CD4-positive, alpha-beta T cell treated with Interleukin-17A for 1 hour (primary cell): ENCODE data around the gene FCRLB.
"Not testable (repeated sequence)": the region's sequence is repeated elsewhere in the genome, so short reads cannot be mapped to it uniquely, and the experiment has no call there.

Source experiments
- DNase-seq: peaks from one replicate; pipeline ENCODE4 v3.0.0-alpha.2; 2020

FCRLB gene

DNA sequence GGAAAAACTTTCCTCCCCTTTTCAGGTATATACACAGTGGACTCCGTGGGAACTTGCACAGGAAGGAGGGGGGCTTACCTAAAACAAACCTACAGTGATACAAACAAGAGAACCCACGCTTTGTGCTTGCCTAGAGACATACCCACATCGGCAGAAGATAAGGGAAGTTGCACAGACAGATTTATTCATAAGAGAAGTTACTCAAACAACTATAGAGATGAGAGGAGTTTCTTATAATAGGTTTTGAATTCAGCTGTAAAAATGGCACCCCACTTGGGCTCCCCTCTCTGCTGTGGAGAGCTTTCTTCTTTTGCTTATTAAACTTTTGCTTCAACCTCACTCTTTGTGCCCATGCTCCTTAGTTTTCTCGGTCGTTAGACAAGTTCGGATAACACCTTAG is 26.5 kb downstream of the FCRLB start:
- no peak for DNase-seq

DNA sequence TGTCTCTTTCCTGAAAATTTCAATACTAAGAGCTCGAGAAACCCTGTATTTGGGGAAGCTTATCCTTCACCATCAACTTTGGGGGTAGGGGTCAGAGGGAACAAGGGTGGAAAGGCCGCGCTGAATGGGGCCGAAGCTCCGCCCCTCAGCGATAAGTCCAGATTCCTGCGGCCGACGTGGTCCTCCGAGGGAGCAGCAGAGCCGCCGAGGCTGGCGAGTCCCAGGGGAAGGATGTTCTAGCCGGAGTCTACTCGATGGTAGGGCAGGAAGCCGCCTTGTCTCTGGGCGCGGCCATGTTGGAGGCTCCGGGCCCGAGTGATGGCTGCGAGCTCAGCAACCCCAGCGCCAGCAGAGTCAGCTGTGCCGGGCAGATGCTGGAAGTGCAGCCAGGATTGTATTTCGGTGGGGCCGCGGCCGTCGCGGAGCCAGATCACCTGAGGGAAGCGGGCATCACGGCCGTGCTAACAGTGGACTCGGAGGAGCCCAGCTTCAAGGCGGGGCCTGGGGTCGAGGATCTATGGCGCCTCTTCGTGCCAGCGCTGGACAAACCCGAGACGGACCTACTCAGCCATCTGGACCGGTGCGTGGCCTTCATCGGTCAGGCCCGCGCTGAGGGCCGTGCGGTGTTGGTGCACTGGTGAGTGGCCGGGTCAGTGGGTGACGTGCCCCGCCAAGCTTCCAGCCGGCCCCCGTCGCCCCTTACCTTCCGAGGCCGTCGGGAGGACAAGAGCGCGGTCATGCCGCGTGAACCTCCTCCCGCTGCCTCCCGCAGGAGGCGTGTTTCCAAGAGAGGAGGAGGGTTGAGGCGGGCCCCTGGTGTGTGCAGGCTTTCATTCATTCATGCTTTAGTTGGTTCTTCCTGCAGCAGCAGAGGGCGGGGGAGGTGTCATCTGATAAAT is 28.4 kb downstream of the FCRLB start, which contains the start of gene DUSP12:
Gene DUSP12, plus strand, starts transcription at position 278 of the 899 bp plus-strand sequence. Its CDS starts 16 bp downstream, at position 294.
- peak; percentile 92 for DNase-seq

DNA sequence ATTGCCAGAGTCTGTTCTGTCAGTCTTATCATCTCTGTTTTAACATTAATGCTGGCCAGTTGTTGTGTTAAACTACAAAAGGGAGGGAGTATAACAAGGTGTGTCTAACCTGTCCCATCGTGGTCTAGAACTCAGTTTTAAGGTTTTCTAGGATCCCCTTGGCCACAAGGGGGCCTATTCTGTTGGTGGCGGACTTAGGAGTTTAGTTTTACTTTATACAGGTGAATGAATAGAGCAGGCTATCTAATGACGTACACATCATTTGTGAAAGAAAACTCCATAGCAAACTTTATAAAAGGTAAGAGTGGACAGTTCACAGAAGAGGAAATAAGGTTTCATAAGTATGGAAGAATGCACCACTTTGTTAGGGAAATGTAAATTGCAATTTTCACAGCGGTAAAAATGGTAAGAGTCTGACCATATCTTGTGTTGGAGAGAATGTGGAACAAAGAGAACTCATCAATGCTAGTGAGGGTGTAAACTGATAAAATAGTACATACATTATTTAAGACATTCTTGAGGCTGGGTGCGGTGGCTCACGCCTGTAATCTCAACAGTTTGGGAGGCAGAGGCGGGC is 42.3 kb downstream of the FCRLB start:
- DNase-seq, result peak; percentile 75

DNA sequence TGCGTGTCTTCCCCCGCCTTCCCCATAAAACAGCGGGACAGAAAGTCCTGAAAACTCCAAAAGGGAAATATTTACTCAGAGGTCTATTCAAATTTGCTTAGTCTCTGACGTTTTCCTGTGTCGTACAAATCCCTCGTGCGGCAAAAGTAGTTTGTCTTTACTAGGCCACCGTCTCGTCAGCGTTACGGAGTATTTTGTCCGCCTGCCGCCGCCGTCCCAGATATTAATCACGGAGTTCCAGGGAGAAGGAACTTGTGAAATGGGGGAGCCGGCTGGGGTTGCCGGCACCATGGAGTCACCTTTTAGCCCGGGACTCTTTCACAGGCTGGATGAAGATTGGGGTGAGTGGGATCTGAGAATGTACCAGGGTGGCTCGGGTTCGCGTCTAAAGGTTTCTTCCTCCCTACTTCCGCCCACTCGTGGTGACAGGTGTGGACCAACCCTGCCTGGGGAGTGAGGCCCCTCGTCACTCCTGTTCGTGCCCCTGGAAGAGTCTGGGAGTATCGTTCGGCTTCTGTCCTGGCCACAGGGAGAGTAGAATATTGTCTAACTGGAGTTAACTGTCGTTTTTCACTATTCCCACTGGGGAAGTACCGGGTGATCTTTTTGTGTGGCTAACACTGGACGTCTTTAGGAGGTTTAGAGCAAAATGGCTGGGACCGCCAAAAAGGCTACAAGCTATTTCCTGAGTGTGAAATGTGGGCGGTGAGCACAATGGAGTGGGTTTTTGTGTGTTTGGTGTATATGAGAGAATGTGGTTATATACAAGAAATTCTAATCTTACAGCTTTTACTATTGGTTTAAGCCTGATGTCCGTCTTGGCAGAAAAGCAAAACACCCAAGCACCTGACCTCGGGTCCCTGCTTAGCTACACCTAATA is 45.0 kb downstream of the FCRLB start, which contains the start of gene ATF6:
Gene ATF6, plus strand, starts transcription at position 219 of the 880 bp plus-strand sequence. Its CDS starts 41 bp downstream, at position 260.
- DNase-seq, result peak; percentile 91

DNA sequence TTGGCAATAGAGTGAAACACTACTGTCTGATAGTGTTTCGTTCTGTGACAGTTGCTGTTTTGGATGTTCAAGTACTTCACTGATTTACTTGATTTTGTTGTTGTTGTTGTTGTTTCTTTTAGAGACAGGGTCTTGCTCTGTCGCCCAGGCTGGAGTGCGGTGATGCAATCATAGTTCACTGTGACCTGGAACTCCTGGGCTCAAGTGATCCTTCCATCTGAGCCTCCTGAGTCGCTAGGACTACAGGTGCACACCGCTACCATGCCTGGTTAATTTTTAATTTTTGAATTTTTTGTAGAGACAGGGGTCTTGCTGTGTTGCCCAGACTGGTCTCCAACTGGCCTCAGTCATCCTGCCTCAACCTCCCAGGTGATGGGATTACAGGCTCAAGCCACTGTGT is 47.1 kb downstream of the FCRLB start:
- DNase-seq, result no peak

GRCh38 chr1:161768986-161769672 is 47.8 kb downstream of the FCRLB start:
- DNase-seq, result no peak

DNA sequence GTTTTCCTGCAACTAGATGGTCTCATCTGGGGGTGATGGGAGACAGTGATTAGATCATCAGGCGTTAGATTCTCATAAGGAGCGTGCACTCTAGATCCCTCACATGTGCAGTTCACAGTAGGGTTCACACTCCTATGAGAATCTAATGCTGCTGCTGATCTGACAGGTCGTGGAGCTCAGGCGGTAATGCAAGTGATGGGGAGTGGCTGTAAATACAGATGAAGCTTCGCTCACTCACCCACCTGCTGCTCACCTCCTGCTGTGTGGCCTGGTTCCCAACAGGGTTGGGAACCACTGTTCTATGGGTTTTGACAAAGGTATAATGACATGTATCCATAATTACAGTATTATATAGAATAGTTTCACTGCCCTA is 48.3 kb downstream of the FCRLB start:
- not testable (repeated sequence) for DNase-seq

GRCh38 chr1:161770250-161770649 is 48.9 kb downstream of the FCRLB start:
- DNase-seq, result no peak

GRCh38 chr1:161771161-161771560 is 49.8 kb downstream of the FCRLB start:
- no peak for DNase-seq

DNA sequence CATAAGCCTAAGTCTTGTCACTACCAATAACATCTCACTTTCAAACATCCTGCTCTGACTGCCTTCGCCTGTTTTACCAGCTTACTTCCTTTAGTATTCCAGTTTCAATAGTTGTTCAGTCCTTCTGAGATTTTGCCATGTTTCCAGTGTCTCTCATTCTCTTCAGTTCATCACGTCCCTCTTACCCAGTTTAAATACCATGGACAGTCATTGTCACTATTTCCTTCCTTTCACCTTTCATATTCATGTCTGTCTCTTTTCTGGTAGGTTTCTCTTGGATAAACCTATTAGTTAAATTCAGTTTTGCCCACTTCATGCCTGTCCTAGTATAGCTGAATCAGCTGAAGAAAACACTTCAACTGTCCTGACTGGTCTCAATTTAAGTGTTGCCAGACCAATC is 50.6 kb downstream of the FCRLB start:
- no peak for DNase-seq

- no peak for DNase-seq
Observed at GRCh38 chr1:161772397-161772796, 51.1 kb downstream of the FCRLB start.

- no peak for DNase-seq
Observed at GRCh38 chr1:161773791-161774190, 52.4 kb downstream of the FCRLB start.

- DNase-seq, result no peak
Observed at GRCh38 chr1:161777261-161777660, 55.9 kb downstream of the FCRLB start.
